Activated naive CD4-positive, alpha-beta T cell treated with anti-CD3 and anti-CD28 coated beads, Interleukin-2, amount 50 U/mL, for 24 hours (primary cell): Measurements from ENCODE around the gene C20orf141.
"Not testable (repeated sequence)": the region's sequence is repeated elsewhere in the genome, so short reads cannot be mapped to it uniquely, and the experiment has no call there.

Experiments used
- H3K27ac Mint-ChIP-seq: one replicate; pipeline ENCODE4 v1.8.0; 2021; ENCODE audit warnings: mild to moderate bottlenecking, mixed read lengths
- H3K27me3 Mint-ChIP-seq: one replicate; pipeline ENCODE4 v1.8.0; 2021; ENCODE audit warnings: mixed read lengths
- H3K36me3 Mint-ChIP-seq: one replicate; pipeline ENCODE4 v1.8.0; 2021; ENCODE audit warnings: mixed read lengths
- H3K4me1 Mint-ChIP-seq: one replicate; pipeline ENCODE4 v1.8.0; 2021; ENCODE audit warnings: mixed read lengths
- H3K4me3 Mint-ChIP-seq: one replicate; pipeline ENCODE4 v1.8.0; 2021; ENCODE audit warnings: mild to moderate bottlenecking, mixed read lengths
- H3K9me3 Mint-ChIP-seq: one replicate; pipeline ENCODE4 v1.8.0; 2021; ENCODE audit warnings: mixed read lengths

Gene C20orf141

GRCh38 chr20:2807929-2808328, 6.9 kb upstream of the C20orf141 start:
- H3K36me3 Mint-ChIP-seq, H3K27ac Mint-ChIP-seq, H3K4me3 Mint-ChIP-seq, H3K4me1 Mint-ChIP-seq, H3K9me3 Mint-ChIP-seq: not testable (repeated sequence)
- peaks cover 37% of the 10 kb centered on the region for H3K27me3 Mint-ChIP-seq

- no peak overlapping the region for H3K27ac Mint-ChIP-seq
- H3K9me3 Mint-ChIP-seq, result peaks cover 9% of the 10 kb centered on the region
- H3K4me3 Mint-ChIP-seq, result no peak overlapping the region
- no peaks in the 10 kb centered on the region for H3K4me1 Mint-ChIP-seq
- H3K27me3 Mint-ChIP-seq, result peaks cover 30% of the 10 kb centered on the region
- no peaks in the 10 kb centered on the region for H3K36me3 Mint-ChIP-seq
These were observed 5.1 kb upstream of the C20orf141 start for GRCh38 chr20:2809690-2810089.

- Mint-ChIP-seq H3K27ac (no peak overlapping the region), H3K4me1 (no peaks in the 10 kb centered on the region), H3K9me3 (peaks cover 9% of the 10 kb centered on the region), H3K27me3 (peaks cover 20% of the 10 kb centered on the region), H3K4me3 (no peak overlapping the region), H3K36me3 (no peaks in the 10 kb centered on the region)
These were observed 2.6 kb upstream of the C20orf141 start for GRCh38 chr20:2812189-2812588.

GRCh38 chr20:2814076-2814475, 711 bp upstream of the C20orf141 start:
- Mint-ChIP-seq H3K27me3 (peaks cover 17% of the 10 kb centered on the region), H3K4me1 (no peaks in the 10 kb centered on the region), H3K9me3 (peaks cover 9% of the 10 kb centered on the region), H3K4me3 (no peak overlapping the region), H3K36me3 (no peaks in the 10 kb centered on the region), H3K27ac (no peak overlapping the region)

GRCh38 chr20:2815242-2815900, 584 bp downstream of the C20orf141 start:
- no peaks in the 10 kb centered on the region for H3K36me3 Mint-ChIP-seq
- no peak overlapping the region for H3K4me3 Mint-ChIP-seq
- peaks cover 9% of the 10 kb centered on the region for H3K9me3 Mint-ChIP-seq
- peaks cover 23% of the 10 kb centered on the region for H3K27me3 Mint-ChIP-seq
- H3K4me1 Mint-ChIP-seq, result peaks cover 7% of the 10 kb centered on the region
- no peak overlapping the region for H3K27ac Mint-ChIP-seq

GRCh38 chr20:2816030-2816582, 1.3 kb downstream of the C20orf141 start, which contains the start of gene TMEM239:
Gene TMEM239 (plus strand): TSS chr20:2816364. CDS start chr20:2816555, 191 bp downstream.
- Mint-ChIP-seq H3K36me3 (no peaks in the 10 kb centered on the region), H3K27me3 (peaks cover 20% of the 10 kb centered on the region), H3K9me3 (peaks cover 9% of the 10 kb centered on the region), H3K4me3 (no peak within 1 kb of the TSS), H3K4me1 (peaks cover 8% of the 10 kb centered on the region), H3K27ac (peak within 1 kb of the TSS; percentile 41)

GRCh38 chr20:2816583-2817340, 2.0 kb downstream of the C20orf141 start:
- Mint-ChIP-seq H3K9me3 (peaks cover 7% of the 10 kb centered on the region), H3K27me3 (peaks cover 18% of the 10 kb centered on the region), H3K27ac (no peak overlapping the region), H3K4me1 (peaks cover 12% of the 10 kb centered on the region), H3K36me3 (no peaks in the 10 kb centered on the region), H3K4me3 (no peak overlapping the region)

GRCh38 chr20:2817341-2817726, 2.5 kb downstream of the C20orf141 start:
- Mint-ChIP-seq H3K4me1 (peaks cover 17% of the 10 kb centered on the region), H3K27me3 (peaks cover 14% of the 10 kb centered on the region), H3K9me3 (peaks cover 1% of the 10 kb centered on the region), H3K4me3 (no peak overlapping the region), H3K36me3 (no peaks in the 10 kb centered on the region), H3K27ac (peak overlapping the region; percentile 13)

- Mint-ChIP-seq H3K36me3 (no peaks in the 10 kb centered on the region), H3K27ac (no peak overlapping the region), H3K9me3 (no peaks in the 10 kb centered on the region), H3K4me1 (peaks cover 17% of the 10 kb centered on the region), H3K4me3 (no peak overlapping the region), H3K27me3 (peaks cover 13% of the 10 kb centered on the region)
These were observed 3.3 kb downstream of the C20orf141 start for GRCh38 chr20:2817891-2818595.

GRCh38 chr20:2820084-2820895, 5.5 kb downstream of the C20orf141 start:
- H3K4me1 Mint-ChIP-seq, result peaks cover 17% of the 10 kb centered on the region
- H3K9me3 Mint-ChIP-seq, result no peaks in the 10 kb centered on the region
- H3K27ac Mint-ChIP-seq, result no peak overlapping the region
- no peaks in the 10 kb centered on the region for H3K36me3 Mint-ChIP-seq
- H3K4me3 Mint-ChIP-seq, result no peak overlapping the region
- H3K27me3 Mint-ChIP-seq, result peaks cover 13% of the 10 kb centered on the region

- peaks cover 13% of the 10 kb centered on the region for H3K27me3 Mint-ChIP-seq
- H3K9me3 Mint-ChIP-seq, result no peaks in the 10 kb centered on the region
- H3K36me3 Mint-ChIP-seq, result no peaks in the 10 kb centered on the region
- peak overlapping the region; percentile 70 for H3K4me3 Mint-ChIP-seq
- H3K27ac Mint-ChIP-seq, result no peak overlapping the region
- peaks cover 24% of the 10 kb centered on the region for H3K4me1 Mint-ChIP-seq
These were observed 6.4 kb downstream of the C20orf141 start for GRCh38 chr20:2820896-2821869.

GRCh38 chr20:2822073-2822472, 7.3 kb downstream of the C20orf141 start:
- Mint-ChIP-seq H3K36me3 (no peaks in the 10 kb centered on the region), H3K4me3 (peak overlapping the region; percentile 70), H3K27me3 (peaks cover 13% of the 10 kb centered on the region), H3K9me3 (no peaks in the 10 kb centered on the region), H3K4me1 (peaks cover 33% of the 10 kb centered on the region), H3K27ac (no peak overlapping the region)

GRCh38 chr20:2825761-2826160, 11.0 kb downstream of the C20orf141 start:
- Mint-ChIP-seq H3K9me3 (no peaks in the 10 kb centered on the region), H3K27me3 (peaks cover 3% of the 10 kb centered on the region), H3K36me3 (no peaks in the 10 kb centered on the region), H3K4me1 (peaks cover 26% of the 10 kb centered on the region), H3K27ac (no peak overlapping the region), H3K4me3 (peak overlapping the region; percentile 52)

GRCh38 chr20:2826655-2827054, 11.9 kb downstream of the C20orf141 start:
- H3K36me3 Mint-ChIP-seq, result no peaks in the 10 kb centered on the region
- H3K27me3 Mint-ChIP-seq, result peaks cover 2% of the 10 kb centered on the region
- no peaks in the 10 kb centered on the region for H3K9me3 Mint-ChIP-seq
- H3K27ac Mint-ChIP-seq, result no peak overlapping the region
- H3K4me1 Mint-ChIP-seq, result peaks cover 24% of the 10 kb centered on the region
- H3K4me3 Mint-ChIP-seq, result no peak overlapping the region
